Renal cortical epithelial cell (primary cell): Measurements from ENCODE around the gene ATP9A. TPM values are rescaled to one million over a fixed set of nuclear protein-coding genes. Genes with fewer than 3 reads are reported as not detected.
"Not testable (repeated sequence)": the region's sequence is repeated elsewhere in the genome, so short reads cannot be mapped to it uniquely, and the experiment has no call there.

Source experiments
- DNase-seq: peaks from one replicate; pipeline ENCODE4 v3.0.0-alpha.2; 2011; ENCODE audit warnings: low read depth
- total RNA-seq: library from RNA; depleted of rRNA; stranded (reverse); fragments of >200 nt; gene quantifications from 2 replicates; pipeline ENCODE4 v1.2.3, GENCODE V29; 2014

The ATP9A gene
- 33.0 and 60.6 TPM in 2 replicates for total RNA-seq

GRCh38 chr20:51767867-51768758 lies at the start of gene ATP9A:
Gene ATP9A, minus strand, starts transcription at chr20:51768390. Its CDS starts 21 bp downstream, at chr20:51768369.
- DNase-seq, result no peak

GRCh38 chr20:51816856-51817255 lies 48.7 kb upstream of the ATP9A start:
- not testable (repeated sequence) for DNase-seq

GRCh38 chr20:51815383-51816076 lies 47.3 kb upstream of the ATP9A start:
- DNase-seq, result no peak

GRCh38 chr20:51812861-51813260 lies 44.7 kb upstream of the ATP9A start:
- no peak for DNase-seq

GRCh38 chr20:51811514-51812128 lies 43.4 kb upstream of the ATP9A start:
- no peak for DNase-seq

GRCh38 chr20:51811042-51811355 lies 42.8 kb upstream of the ATP9A start:
- DNase-seq, result no peak

- no peak for DNase-seq
Observed at GRCh38 chr20:51810155-51811041, 42.2 kb upstream of the ATP9A start.

- no peak for DNase-seq
Observed at GRCh38 chr20:51807720-51808250, 39.6 kb upstream of the ATP9A start.

GRCh38 chr20:51804754-51805153 lies 36.6 kb upstream of the ATP9A start:
- DNase-seq, result no peak

- DNase-seq, result peak; percentile 9
Observed at GRCh38 chr20:51803148-51803854, 35.1 kb upstream of the ATP9A start.

- no peak for DNase-seq
Observed at GRCh38 chr20:51802170-51802751, 34.1 kb upstream of the ATP9A start, which contains the start of gene SALL4. Gene SALL4, minus strand, starts transcription at chr20:51802521. Its CDS starts 113 bp downstream, at chr20:51802408.

GRCh38 chr20:51801823-51802123 lies 33.6 kb upstream of the ATP9A start:
- no peak for DNase-seq

GRCh38 chr20:51801122-51801822 lies 33.1 kb upstream of the ATP9A start:
- DNase-seq, result no peak

GRCh38 chr20:51800872-51801121 lies 32.6 kb upstream of the ATP9A start:
- no peak for DNase-seq

- no peak for DNase-seq
Observed at GRCh38 chr20:51800060-51800871, 32.1 kb upstream of the ATP9A start.

GRCh38 chr20:51799401-51799860 lies 31.2 kb upstream of the ATP9A start:
- no peak for DNase-seq

- no peak for DNase-seq
Observed at GRCh38 chr20:51797357-51798025, 29.3 kb upstream of the ATP9A start.

- DNase-seq, result no peak
Observed at GRCh38 chr20:51796340-51796739, 28.1 kb upstream of the ATP9A start.

- DNase-seq, result no peak
Observed at GRCh38 chr20:51792960-51793359, 24.8 kb upstream of the ATP9A start.
